Fibroblast of lung (primary cell): Measurements from ENCODE around the gene PTCRA. TPM values are rescaled to one million over a fixed set of nuclear protein-coding genes. Genes with fewer than 3 reads are reported as not detected.

Experiments
- DNase-seq, 2 donors: peaks; one replicate each; pipeline versions ENCODE4 v3.0.0 to v3.0.0-alpha.2; 2010; ENCODE audit warnings: low read depth in 2 of 2
- H2AFZ ChIP-seq: 2 replicates; pipeline ENCODE4 v1.5.1; 2012; ENCODE audit warnings: low read length, control low read depth, inconsistent platforms
- H3K27ac ChIP-seq: 2 replicates; pipeline ENCODE4 v1.5.1; 2011; ENCODE audit warnings: low read length, control low read depth; ENCODE audit not compliant: insufficient read depth
- H3K27me3 ChIP-seq: 2 replicates; pipeline ENCODE4 v1.5.1; 2011; ENCODE audit warnings: mild to moderate bottlenecking, low read length; ENCODE audit not compliant: control insufficient read depth, insufficient read depth
- H3K36me3 ChIP-seq: 2 replicates; pipeline ENCODE4 v1.5.1; 2011; ENCODE audit warnings: low read length; ENCODE audit not compliant: control insufficient read depth, insufficient read depth
- H3K4me1 ChIP-seq: 2 replicates; pipeline ENCODE4 v1.5.1; 2011; ENCODE audit warnings: low read length; ENCODE audit not compliant: control insufficient read depth, insufficient read depth; ENCODE audit errors: extremely low read depth
- H3K4me2 ChIP-seq: 2 replicates; pipeline ENCODE4 v1.5.1; 2011; ENCODE audit warnings: low read length, control low read depth; ENCODE audit not compliant: insufficient read depth; ENCODE audit errors: extremely low read depth
- H3K4me3 ChIP-seq, 4 experiments: fragments of 200-600 bp in 1 of 4; sonication (generic) in 1 of 4; replicated peaks in 1 of 4; 2 replicates each; pipeline ENCODE4 v1.5.1; 2011 to 2016; ENCODE audit warnings: low read length in 4 of 4, low read depth in 3 of 4, mild to moderate bottlenecking in 3 of 4, control low read depth in 2 of 4, inconsistent platforms in 1 of 4, mixed read lengths in 1 of 4; ENCODE audit not compliant: insufficient read depth in 1 of 4; ENCODE audit errors: control extremely low read depth in 1 of 4
- H3K79me2 ChIP-seq: 2 replicates; pipeline ENCODE4 v1.5.1; 2012; ENCODE audit warnings: mild to moderate bottlenecking, low read length, inconsistent platforms; ENCODE audit not compliant: control insufficient read depth, insufficient read depth
- H3K9ac ChIP-seq: 2 replicates; pipeline ENCODE4 v1.5.1; 2011; ENCODE audit warnings: mild to moderate bottlenecking, low read length, control low read depth; ENCODE audit not compliant: insufficient read depth
- H3K9me3 ChIP-seq: 2 replicates; pipeline ENCODE4 v1.5.1; 2012; ENCODE audit warnings: low read depth, low read length; ENCODE audit not compliant: control insufficient read depth, insufficient read depth
- H4K20me1 ChIP-seq: 2 replicates; pipeline ENCODE4 v1.5.1; 2011; ENCODE audit warnings: low read length; ENCODE audit not compliant: control insufficient read depth, insufficient read depth; ENCODE audit errors: extremely low read depth
- EZH2 ChIP-seq: IDR thresholded peaks from 2 replicates; pipeline ENCODE4 v1.5.1; 2012; ENCODE audit warnings: low read length, control low read depth, mild to moderate bottlenecking; ENCODE audit errors: missing control alignments
- polyA plus RNA-seq, 2 donors: library from polyadenylated mRNA; depleted of rRNA in 1 of 2; stranded (reverse) in 1 of 2; unstranded in 1 of 2; fragments of >200 nt; gene quantifications; 2 replicates each; pipeline ENCODE4 v1.2.1, GENCODE V29; 2011 to 2012; ENCODE audit warnings: missing spikeins in 1 of 2
- total RNA-seq: library from RNA; depleted of rRNA; stranded (reverse); fragments of >200 nt; gene quantifications from 2 replicates; pipeline ENCODE4 v1.2.1, GENCODE V29; 2014
- TF ChIP-seq, protein P1 (sequence below), 2 donors: IDR thresholded peaks in 1 of 2; conservative IDR thresholded peaks in 1 of 2; 1 replicate in 1 of 2; 2 replicates in 1 of 2; pipeline ENCODE4 v1.5.1; 2011 to 2012; ENCODE audit warnings: low read length in 2 of 2, control low read depth in 1 of 2, inconsistent platforms in 1 of 2, low read depth in 1 of 2, mild to moderate bottlenecking in 1 of 2

Gene PTCRA
- total and polyA plus RNA-seq, 2 donors (not counting 1 experiment from before 2014, with no cell fraction given), result not detected

DNA sequence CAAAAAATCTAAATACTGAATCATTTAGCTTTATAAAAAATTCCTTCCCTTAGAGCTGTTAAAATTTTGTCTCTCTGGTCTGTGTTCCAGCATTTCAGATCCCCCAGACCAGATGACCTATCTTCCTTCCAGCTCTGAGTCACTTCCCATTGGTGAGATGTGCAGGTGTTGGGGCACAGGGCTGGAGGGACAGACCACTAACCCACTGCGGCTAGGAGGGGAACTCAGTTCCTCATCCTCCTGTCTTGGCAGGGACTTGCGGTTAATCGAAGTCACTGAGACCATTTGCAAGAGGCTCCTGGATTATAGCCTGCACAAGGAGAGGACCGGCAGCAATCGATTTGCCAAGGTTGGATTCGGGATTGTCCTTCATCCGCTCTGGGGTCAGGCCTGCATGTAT lies 19.5 kb downstream of the PTCRA start:
- H3K27ac ChIP-seq, result no peak overlapping the region
- H3K27me3 ChIP-seq, result no peaks in the 10 kb centered on the region
- no peaks in the 10 kb centered on the region for H3K9me3 ChIP-seq
- TF ChIP-seq, protein P1, sequence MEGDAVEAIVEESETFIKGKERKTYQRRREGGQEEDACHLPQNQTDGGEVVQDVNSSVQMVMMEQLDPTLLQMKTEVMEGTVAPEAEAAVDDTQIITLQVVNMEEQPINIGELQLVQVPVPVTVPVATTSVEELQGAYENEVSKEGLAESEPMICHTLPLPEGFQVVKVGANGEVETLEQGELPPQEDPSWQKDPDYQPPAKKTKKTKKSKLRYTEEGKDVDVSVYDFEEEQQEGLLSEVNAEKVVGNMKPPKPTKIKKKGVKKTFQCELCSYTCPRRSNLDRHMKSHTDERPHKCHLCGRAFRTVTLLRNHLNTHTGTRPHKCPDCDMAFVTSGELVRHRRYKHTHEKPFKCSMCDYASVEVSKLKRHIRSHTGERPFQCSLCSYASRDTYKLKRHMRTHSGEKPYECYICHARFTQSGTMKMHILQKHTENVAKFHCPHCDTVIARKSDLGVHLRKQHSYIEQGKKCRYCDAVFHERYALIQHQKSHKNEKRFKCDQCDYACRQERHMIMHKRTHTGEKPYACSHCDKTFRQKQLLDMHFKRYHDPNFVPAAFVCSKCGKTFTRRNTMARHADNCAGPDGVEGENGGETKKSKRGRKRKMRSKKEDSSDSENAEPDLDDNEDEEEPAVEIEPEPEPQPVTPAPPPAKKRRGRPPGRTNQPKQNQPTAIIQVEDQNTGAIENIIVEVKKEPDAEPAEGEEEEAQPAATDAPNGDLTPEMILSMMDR (conservative IDR thresholded peaks at IDR 0.05 in 1 of 2, IDR thresholded peaks at IDR 0.05 in 1 of 2; ENCODE audit: low read depth in 1 of 2, low read length in 2 of 2), result no peak
- no peak for TF ChIP-seq EZH2
- peaks cover 16% of the 10 kb centered on the region for H3K36me3 ChIP-seq
- no peak overlapping the region for H3K4me3 ChIP-seq
- no peak overlapping the region for H2AFZ ChIP-seq
- H4K20me1 ChIP-seq, result no peaks in the 10 kb centered on the region
- H3K4me1 ChIP-seq, result peaks cover 3% of the 10 kb centered on the region
- DNase-seq, result no peak
- H3K79me2 ChIP-seq, result peaks cover 21% of the 10 kb centered on the region
- no peak overlapping the region for H3K9ac ChIP-seq
- H3K4me2 ChIP-seq, result no peak overlapping the region

DNA sequence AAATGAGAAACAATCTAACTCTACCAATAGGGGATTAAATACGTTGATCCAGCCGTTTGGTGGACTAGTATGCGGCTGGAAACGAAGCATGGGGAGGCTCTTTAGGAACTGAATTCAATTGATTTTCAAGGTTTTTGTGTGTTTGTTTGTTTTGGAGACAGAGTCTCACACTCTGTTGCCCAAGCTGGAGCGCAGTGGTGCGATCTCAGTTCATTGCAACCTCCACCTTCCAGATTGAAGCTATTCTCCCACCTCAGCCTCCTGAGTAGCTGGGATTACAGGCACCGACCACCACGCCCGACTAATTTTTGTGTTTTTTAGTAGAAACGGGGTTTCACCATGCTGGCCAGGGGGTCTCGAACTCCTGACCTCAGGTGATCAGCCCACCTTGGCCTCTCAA lies 20.5 kb downstream of the PTCRA start:
- no peaks in the 10 kb centered on the region for H3K4me1 ChIP-seq
- no peak overlapping the region for H3K4me3 ChIP-seq
- H3K4me2 ChIP-seq, result no peak overlapping the region
- TF ChIP-seq, protein P1 (conservative IDR thresholded peaks at IDR 0.05 in 1 of 2, IDR thresholded peaks at IDR 0.05 in 1 of 2; ENCODE audit: low read depth in 1 of 2, low read length in 2 of 2), result no peak
- no peak for TF ChIP-seq EZH2
- no peaks in the 10 kb centered on the region for H4K20me1 ChIP-seq
- peaks cover 14% of the 10 kb centered on the region for H3K79me2 ChIP-seq
- peaks cover 17% of the 10 kb centered on the region for H3K36me3 ChIP-seq
- DNase-seq, result no peak
- H3K9ac ChIP-seq, result no peak overlapping the region
- H3K9me3 ChIP-seq, result no peaks in the 10 kb centered on the region
- H2AFZ ChIP-seq, result no peak overlapping the region
- no peaks in the 10 kb centered on the region for H3K27me3 ChIP-seq
- H3K27ac ChIP-seq, result no peak overlapping the region

DNA sequence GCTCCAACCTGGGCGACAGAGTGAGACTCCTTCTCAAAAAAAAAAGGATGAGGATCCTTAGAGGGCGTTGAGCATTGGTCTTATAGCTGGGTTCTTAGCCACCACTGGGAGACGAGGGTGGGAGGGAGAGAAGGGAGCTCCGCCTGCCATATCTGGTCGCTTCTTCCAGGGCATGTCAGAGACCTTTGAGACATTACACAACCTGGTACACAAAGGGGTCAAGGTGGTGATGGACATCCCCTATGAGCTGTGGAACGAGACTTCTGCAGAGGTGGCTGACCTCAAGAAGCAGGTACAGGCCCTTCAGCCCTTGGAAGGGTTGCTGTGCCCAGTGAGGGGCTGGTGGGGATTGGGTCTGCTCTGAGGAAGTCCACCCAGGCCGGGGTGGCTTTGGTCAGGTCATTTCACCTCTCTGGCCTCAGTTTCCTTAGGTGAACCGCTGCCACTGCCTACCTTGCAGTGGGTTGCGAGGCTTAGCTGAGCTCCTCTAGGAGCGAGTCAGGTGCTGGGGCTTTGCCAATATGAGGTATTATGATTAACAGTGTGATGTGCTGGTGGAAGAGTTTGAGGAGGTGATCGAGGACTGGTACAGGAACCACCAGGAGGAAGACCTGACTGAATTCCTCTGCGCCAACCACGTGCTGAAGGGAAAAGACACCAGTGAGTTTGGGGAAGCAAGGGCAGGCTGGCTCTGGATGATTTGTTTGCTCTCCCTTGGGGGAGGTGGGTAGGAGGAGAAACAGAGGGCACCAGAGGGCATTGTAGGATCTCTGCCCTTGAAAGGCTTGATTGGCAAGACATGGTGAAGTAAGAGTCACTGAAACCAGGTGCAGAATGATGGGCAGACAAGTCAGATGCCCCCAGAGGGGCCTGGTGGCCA lies 21.9 kb downstream of the PTCRA start:
- no peak overlapping the region for H3K4me2 ChIP-seq
- no peak overlapping the region for H3K27ac ChIP-seq
- peaks cover 7% of the 10 kb centered on the region for H3K79me2 ChIP-seq
- H2AFZ ChIP-seq, result no peak overlapping the region
- TF ChIP-seq EZH2, result no peak
- TF ChIP-seq, protein P1 (conservative IDR thresholded peaks at IDR 0.05 in 1 of 2, IDR thresholded peaks at IDR 0.05 in 1 of 2; ENCODE audit: low read depth in 1 of 2, low read length in 2 of 2), result no peak
- no peak overlapping the region for H3K9ac ChIP-seq
- peaks cover 17% of the 10 kb centered on the region for H3K36me3 ChIP-seq
- no peaks in the 10 kb centered on the region for H3K9me3 ChIP-seq
- H3K4me3 ChIP-seq, result no peak overlapping the region
- no peaks in the 10 kb centered on the region for H3K27me3 ChIP-seq
- no peaks in the 10 kb centered on the region for H3K4me1 ChIP-seq
- H4K20me1 ChIP-seq, result no peaks in the 10 kb centered on the region
- no peak for DNase-seq
